Stimulated activated naive CD8-positive, alpha-beta T cell treated with anti-CD3 and anti-CD28 coated beads, Interleukin-15, Interleukin-2, amounts not matched to agents 100 U/mL and 50 U/mL, for 24 hours (primary cell): Measurements from ENCODE around the gene GNG7.
"Not testable (repeated sequence)": the region's sequence is repeated elsewhere in the genome, so short reads cannot be mapped to it uniquely, and the experiment has no call there.

Experiments
- ATAC-seq: fragments of 150-1000 bp; cut with Tn5 transposase; one replicate; pipeline ENCODE4 v1.10.0; 2021
- DNase-seq: peaks from one replicate; pipeline ENCODE4 v3.0.0; 2021

Gene GNG7

GRCh38 chr19:2643123-2643737 is 59.3 kb downstream of the GNG7 start:
- not testable (repeated sequence) for DNase-seq, ATAC-seq

- DNase-seq: no peak
- ATAC-seq: no peak
These were observed 61.2 kb downstream of the GNG7 start for GRCh38 chr19:2641332-2641698.

- no peak for ATAC-seq
- DNase-seq: no peak
These were observed 61.7 kb downstream of the GNG7 start for GRCh38 chr19:2640563-2641331.

GRCh38 chr19:2639999-2640398 is 62.5 kb downstream of the GNG7 start:
- no peak for ATAC-seq
- no peak for DNase-seq

GRCh38 chr19:2638417-2638940 is 64.0 kb downstream of the GNG7 start:
- DNase-seq (no peak), ATAC-seq (no peak)

- peak; percentile 80 for DNase-seq
These were observed 65.4 kb downstream of the GNG7 start for GRCh38 chr19:2636897-2637683.

GRCh38 chr19:2636141-2636896 is 66.2 kb downstream of the GNG7 start:
- ATAC-seq (no peak), DNase-seq (no peak)

More at GRCh38 chr19:2636897-2637683, 65.4 kb downstream of the GNG7 start:
- peak; percentile 57 for ATAC-seq

- ATAC-seq (no peak), DNase-seq (no peak)
These were observed 67.5 kb downstream of the GNG7 start for GRCh38 chr19:2634960-2635359.

GRCh38 chr19:2634228-2634951 is 68.1 kb downstream of the GNG7 start:
- ATAC-seq (no peak), DNase-seq (no peak)

GRCh38 chr19:2633693-2634075 is 68.8 kb downstream of the GNG7 start:
- DNase-seq: no peak
- ATAC-seq: no peak

- no peak for DNase-seq
- no peak for ATAC-seq
These were observed 71.2 kb downstream of the GNG7 start for GRCh38 chr19:2631213-2631821.

- DNase-seq (no peak), ATAC-seq (no peak)
These were observed 72.0 kb downstream of the GNG7 start for GRCh38 chr19:2630352-2631001.

- ATAC-seq: no peak
- no peak for DNase-seq
These were observed 72.8 kb downstream of the GNG7 start for GRCh38 chr19:2629491-2630351.

GRCh38 chr19:2628597-2628996 is 73.9 kb downstream of the GNG7 start:
- no peak for ATAC-seq
- no peak for DNase-seq

GRCh38 chr19:2627855-2628254 is 74.6 kb downstream of the GNG7 start:
- ATAC-seq: peak; percentile 2
- DNase-seq: no peak

GRCh38 chr19:2627319-2627829 is 75.1 kb downstream of the GNG7 start:
- peak; percentile 55 for DNase-seq
- peak; percentile 78 for ATAC-seq

- ATAC-seq (no peak), DNase-seq (no peak)
These were observed 77.1 kb downstream of the GNG7 start for GRCh38 chr19:2625434-2625833.

- ATAC-seq (no peak), DNase-seq (no peak)
These were observed 77.9 kb downstream of the GNG7 start for GRCh38 chr19:2624537-2625091.

- ATAC-seq (no peak), DNase-seq (no peak)
These were observed 78.7 kb downstream of the GNG7 start for GRCh38 chr19:2623798-2624197.
